Fibroblast of lung (primary cell): ENCODE measurements around the gene NR2E3. TPM values are rescaled to one million over a fixed set of nuclear protein-coding genes. Genes with fewer than 3 reads are reported as not detected.

ENCODE experiments used
- DNase-seq, 2 donors: peaks; one replicate each; pipeline versions ENCODE4 v3.0.0 to v3.0.0-alpha.2; 2010; ENCODE audit warnings: low read depth in 2 of 2
- H2AFZ ChIP-seq: 2 replicates; pipeline ENCODE4 v1.5.1; 2012; ENCODE audit warnings: low read length, control low read depth, inconsistent platforms
- H3K27ac ChIP-seq: 2 replicates; pipeline ENCODE4 v1.5.1; 2011; ENCODE audit warnings: low read length, control low read depth; ENCODE audit not compliant: insufficient read depth
- H3K27me3 ChIP-seq: 2 replicates; pipeline ENCODE4 v1.5.1; 2011; ENCODE audit warnings: mild to moderate bottlenecking, low read length; ENCODE audit not compliant: control insufficient read depth, insufficient read depth
- H3K36me3 ChIP-seq: 2 replicates; pipeline ENCODE4 v1.5.1; 2011; ENCODE audit warnings: low read length; ENCODE audit not compliant: control insufficient read depth, insufficient read depth
- H3K4me1 ChIP-seq: 2 replicates; pipeline ENCODE4 v1.5.1; 2011; ENCODE audit warnings: low read length; ENCODE audit not compliant: control insufficient read depth, insufficient read depth; ENCODE audit errors: extremely low read depth
- H3K4me2 ChIP-seq: 2 replicates; pipeline ENCODE4 v1.5.1; 2011; ENCODE audit warnings: low read length, control low read depth; ENCODE audit not compliant: insufficient read depth; ENCODE audit errors: extremely low read depth
- H3K4me3 ChIP-seq, 4 experiments: fragments of 200-600 bp in 1 of 4; sonication (generic) in 1 of 4; replicated peaks in 1 of 4; 2 replicates each; pipeline ENCODE4 v1.5.1; 2011 to 2016; ENCODE audit warnings: low read length in 4 of 4, low read depth in 3 of 4, mild to moderate bottlenecking in 3 of 4, control low read depth in 2 of 4, inconsistent platforms in 1 of 4, mixed read lengths in 1 of 4; ENCODE audit not compliant: insufficient read depth in 1 of 4; ENCODE audit errors: control extremely low read depth in 1 of 4
- H3K79me2 ChIP-seq: 2 replicates; pipeline ENCODE4 v1.5.1; 2012; ENCODE audit warnings: mild to moderate bottlenecking, low read length, inconsistent platforms; ENCODE audit not compliant: control insufficient read depth, insufficient read depth
- H3K9ac ChIP-seq: 2 replicates; pipeline ENCODE4 v1.5.1; 2011; ENCODE audit warnings: mild to moderate bottlenecking, low read length, control low read depth; ENCODE audit not compliant: insufficient read depth
- H3K9me3 ChIP-seq: 2 replicates; pipeline ENCODE4 v1.5.1; 2012; ENCODE audit warnings: low read depth, low read length; ENCODE audit not compliant: control insufficient read depth, insufficient read depth
- H4K20me1 ChIP-seq: 2 replicates; pipeline ENCODE4 v1.5.1; 2011; ENCODE audit warnings: low read length; ENCODE audit not compliant: control insufficient read depth, insufficient read depth; ENCODE audit errors: extremely low read depth
- CTCF ChIP-seq, 2 donors: IDR thresholded peaks in 1 of 2; conservative IDR thresholded peaks in 1 of 2; 1 replicate in 1 of 2; 2 replicates in 1 of 2; pipeline ENCODE4 v1.5.1; 2011 to 2012; ENCODE audit warnings: low read length in 2 of 2, control low read depth in 1 of 2, inconsistent platforms in 1 of 2, low read depth in 1 of 2, mild to moderate bottlenecking in 1 of 2
- EZH2 ChIP-seq: IDR thresholded peaks from 2 replicates; pipeline ENCODE4 v1.5.1; 2012; ENCODE audit warnings: low read length, control low read depth, mild to moderate bottlenecking; ENCODE audit errors: missing control alignments
- polyA plus RNA-seq, 2 donors: library from polyadenylated mRNA; depleted of rRNA in 1 of 2; stranded (reverse) in 1 of 2; unstranded in 1 of 2; fragments of >200 nt; gene quantifications; 2 replicates each; pipeline ENCODE4 v1.2.1, GENCODE V29; 2011 to 2012; ENCODE audit warnings: missing spikeins in 1 of 2
- total RNA-seq: library from RNA; depleted of rRNA; stranded (reverse); fragments of >200 nt; gene quantifications from 2 replicates; pipeline ENCODE4 v1.2.1, GENCODE V29; 2014

The NR2E3 gene
- total and polyA plus RNA-seq, 2 donors (not counting 1 experiment from before 2014, with no cell fraction given), result 0.08 to 1.3 TPM

GRCh38 chr15:71786673-71787072 lies 23.7 kb upstream of the NR2E3 start:
- Histone ChIP-seq H4K20me1 (no peaks in the 10 kb centered on the region), H3K9me3 (no peaks in the 10 kb centered on the region), H3K36me3 (no peaks in the 10 kb centered on the region), H3K4me1 (no peaks in the 10 kb centered on the region), H2AFZ (no peak overlapping the region), H3K79me2 (no peaks in the 10 kb centered on the region), H3K4me2 (no peak overlapping the region), H3K4me3 (no peak overlapping the region), H3K27me3 (no peaks in the 10 kb centered on the region), H3K27ac (no peak overlapping the region), H3K9ac (no peak overlapping the region)
- TF ChIP-seq EZH2 (no peak), CTCF (conservative IDR thresholded peaks at IDR 0.05 in 1 of 2, IDR thresholded peaks at IDR 0.05 in 1 of 2; ENCODE audit: low read depth in 1 of 2, low read length in 2 of 2) (no peak)
- DNase-seq, result no peak

- no peak overlapping the region for H3K4me2 ChIP-seq
- no peaks in the 10 kb centered on the region for H3K27me3 ChIP-seq
- no peak for DNase-seq
- no peak overlapping the region for H3K4me3 ChIP-seq
- H3K79me2 ChIP-seq, result no peaks in the 10 kb centered on the region
- no peaks in the 10 kb centered on the region for H3K9me3 ChIP-seq
- no peak overlapping the region for H2AFZ ChIP-seq
- TF ChIP-seq CTCF (conservative IDR thresholded peaks at IDR 0.05 in 1 of 2, IDR thresholded peaks at IDR 0.05 in 1 of 2; ENCODE audit: low read depth in 1 of 2, low read length in 2 of 2) (no peak), EZH2 (no peak)
- no peaks in the 10 kb centered on the region for H3K4me1 ChIP-seq
- H4K20me1 ChIP-seq, result no peaks in the 10 kb centered on the region
- no peaks in the 10 kb centered on the region for H3K36me3 ChIP-seq
- no peak overlapping the region for H3K9ac ChIP-seq
- no peak overlapping the region for H3K27ac ChIP-seq
Measured at GRCh38 chr15:71788646-71789579, 21.4 kb upstream of the NR2E3 start.

- Histone ChIP-seq H3K4me2 (no peak overlapping the region), H3K27ac (no peak overlapping the region), H3K9ac (no peak overlapping the region), H3K36me3 (no peaks in the 10 kb centered on the region), H3K27me3 (no peaks in the 10 kb centered on the region), H3K79me2 (no peaks in the 10 kb centered on the region), H3K4me1 (no peaks in the 10 kb centered on the region), H3K9me3 (no peaks in the 10 kb centered on the region), H3K4me3 (no peak overlapping the region), H2AFZ (no peak overlapping the region), H4K20me1 (no peaks in the 10 kb centered on the region)
- TF ChIP-seq CTCF (conservative IDR thresholded peaks at IDR 0.05 in 1 of 2, IDR thresholded peaks at IDR 0.05 in 1 of 2; ENCODE audit: low read depth in 1 of 2, low read length in 2 of 2) (no peak), EZH2 (no peak)
- no peak for DNase-seq
Measured at GRCh38 chr15:71789616-71790015, 20.7 kb upstream of the NR2E3 start.
